ENCODE measurements around the gene RUNDC3A. TPM values are rescaled to one million over a fixed set of nuclear protein-coding genes. Genes with fewer than 3 reads are reported as not detected.

Gene RUNDC3A
- total and polyA plus RNA-seq, 2 of the 8 experiments (the other 6 are each of a cell fraction or from before 2014, with no cell fraction given) = 6.4 to 13.8 TPM

GRCh38 chr17:44283344-44284023 lies 24.9 kb upstream of the RUNDC3A start:
- Histone ChIP-seq H3K4ac (replicated peaks; ENCODE audit: insufficient read length, low read depth, low read length) (no peak overlapping the region), H4K20me1 (replicated peaks in 1 of 2; ENCODE audit: control insufficient read depth in 1 of 2, insufficient read depth in 2 of 2, low read length in 2 of 2) (no peaks in the 10 kb centered on the region), H2BK12ac (ENCODE audit: low read depth, low read length) (no peak overlapping the region), H3K18ac (ENCODE audit: extremely low read depth, low read length) (no peak overlapping the region), H4K91ac (replicated peaks; ENCODE audit: insufficient read length, low read length) (no peak overlapping the region), H2AFZ (ENCODE audit: low read length) (no peak overlapping the region), H3K27ac (ENCODE audit: low read depth, low read length) (no peak overlapping the region), H3K23ac (ENCODE audit: insufficient read length) (no peak overlapping the region), H3K14ac (ENCODE audit: insufficient read length) (no peak overlapping the region), H3K56ac (replicated peaks; ENCODE audit: insufficient read length, low read depth, low read length) (no peak overlapping the region), H3K4me3 (ENCODE audit: extremely low read depth in 1 of 4, insufficient read depth in 2 of 4, low read depth in 3 of 4, low read length in 4 of 4) (no peak overlapping the region), H3K23me2 (ENCODE audit: low read depth, low read length) (no peaks in the 10 kb centered on the region), H4K5ac (ENCODE audit: insufficient read length, low read depth, low read length) (no peak overlapping the region), H3K27me3 (replicated peaks in 1 of 4; ENCODE audit: control insufficient read depth in 3 of 4, extremely low read depth in 1 of 4, insufficient read depth in 3 of 4, low read length in 3 of 4) (0 out of 7 replicates have a peak, but pooled peaks cover 0 to 2% (median 0%) of the 10 kb centered on the region in 4 experiments), H3K9ac (replicated peaks in 1 of 4; ENCODE audit: extremely low read depth in 1 of 4, low read depth in 3 of 4, low read length in 3 of 4) (no peak overlapping the region), H3K79me1 (ENCODE audit: low read depth, low read length) (no peaks in the 10 kb centered on the region), H4K8ac (ENCODE audit: extremely low read depth, insufficient read depth, low read length) (no peak overlapping the region), H2AK5ac (ENCODE audit: low read depth, low read length) (no peak overlapping the region), H2BK5ac (ENCODE audit: low read depth, low read length) (no peak overlapping the region), H3K4me1 (replicated peaks in 1 of 4; ENCODE audit: control insufficient read depth in 3 of 4, insufficient read depth in 4 of 4, low read length in 3 of 4) (peaks cover 0 to 12% (median 7%) of the 10 kb centered on the region in 4 experiments; a peak in 6 of 7 replicates), H2BK120ac (replicated peaks; ENCODE audit: low read depth, low read length) (no peak overlapping the region), H3K4me2 (ENCODE audit: insufficient read depth in 1 of 2, low read depth in 2 of 2, low read length in 2 of 2) (no peak overlapping the region), H3K9me3 (ENCODE audit: insufficient read depth in 2 of 2, low read depth in 1 of 2, low read length in 1 of 2) (no peaks in the 10 kb centered on the region), H3K36me3 (ENCODE audit: control insufficient read depth in 2 of 4, insufficient read depth in 4 of 4, low read length in 3 of 4) (no peaks in the 10 kb centered on the region), H2BK15ac (ENCODE audit: low read length) (no peak overlapping the region), H2BK20ac (ENCODE audit: low read length) (no peak overlapping the region), H3K79me2 (ENCODE audit: control insufficient read depth in 1 of 2, insufficient read depth in 2 of 2, low read length in 2 of 2) (no peaks in the 10 kb centered on the region)
- ChIA-PET CTCF (ENCODE audit: partially characterized antibody) (interaction anchor here (0.5 to 1.3 kb wide), 4 partner anchors 47 to 73 kb away, joined by 3 to 5 read pairs (median 3); no protein-coding TSS in a partner anchor), POLR2A (ENCODE audit: partially characterized antibody) (interaction anchor here (1.6 kb wide), 1 partner anchor 10 kb away, joined by 5 read pairs; no protein-coding TSS in a partner anchor)
- 90% methylated on average over 8 of the region's 8 CpGs; no CpG with 5 or more reads in 1 of the 2 experiments for WGBS, 2 experiments (ENCODE audit: extremely low coverage in 1 of 2, insufficient coverage in 1 of 2, insufficient read length in 1 of 2, insufficient replicate concordance in 2 of 2, low coverage in 1 of 2, low lambda C conversion rate in 2 of 2, missing lambda C conversion rate in 1 of 2)
- DNase-seq (ENCODE audit: low read depth in 1 of 2, low spot score in 2 of 2) (no peak), FAIRE-seq (no peak)
- TF ChIP-seq TEAD4 (IDR thresholded peaks at IDR 0.05; ENCODE audit: low read depth, low read length) (no peak), EZH2 (IDR thresholded peaks at IDR 0.05; ENCODE audit: low read depth, low read length, severe bottlenecking) (no peak), CEBPB (IDR thresholded peaks at IDR 0.05; ENCODE audit: low read depth, low read length) (no peak), TAF7 (optimal IDR thresholded peaks at IDR 0.05; ENCODE audit: borderline replicate concordance, low read depth, low read length) (no peak)
